Measurements from ENCODE around the gene UCP3.

- TF ChIP-seq CTCF (conservative IDR thresholded peaks at IDR 0.05; ENCODE audit: low read length) (no peak), EZH2phosphoT487 (IDR thresholded peaks at IDR 0.05; ENCODE audit: borderline replicate concordance, low read depth, low read length) (no peak)
These were observed 32.3 kb downstream of the UCP3 start for GRCh38 chr11:73976451-73977151.
